Measurements from ENCODE around the gene SKIL.

Gene SKIL

DNA sequence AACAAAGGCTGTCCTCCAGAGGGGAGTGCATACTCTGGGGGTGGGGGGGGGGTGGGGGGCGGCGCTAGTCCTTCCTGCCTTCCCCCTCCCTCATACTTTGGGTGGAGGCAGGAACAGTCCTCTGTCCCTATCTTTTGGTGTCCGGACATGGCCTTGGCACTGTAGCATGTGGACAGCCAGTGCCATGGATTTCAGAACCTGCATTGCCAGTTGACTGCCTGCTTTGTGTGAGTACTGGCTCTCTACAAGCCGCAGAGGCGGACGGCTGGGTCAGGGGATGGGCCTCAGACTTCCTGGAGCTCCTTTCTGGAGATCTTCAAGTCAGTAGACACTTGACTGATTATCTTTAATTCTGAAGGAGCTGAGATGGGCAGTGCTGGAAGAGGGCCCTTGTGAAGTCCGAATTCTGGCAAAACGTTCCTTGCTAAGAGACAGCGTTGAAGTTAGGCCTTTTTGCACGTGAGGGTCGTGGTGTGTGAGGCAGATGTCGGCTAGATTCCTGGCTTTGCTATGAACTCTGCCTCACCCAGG is 63.7 kb downstream of the SKIL start:
- no peak overlapping the region for H3K27ac ChIP-seq
- TF ChIP-seq ZFX (IDR thresholded peaks at IDR 0.05), result no peak
- TF ChIP-seq, protein P1, sequence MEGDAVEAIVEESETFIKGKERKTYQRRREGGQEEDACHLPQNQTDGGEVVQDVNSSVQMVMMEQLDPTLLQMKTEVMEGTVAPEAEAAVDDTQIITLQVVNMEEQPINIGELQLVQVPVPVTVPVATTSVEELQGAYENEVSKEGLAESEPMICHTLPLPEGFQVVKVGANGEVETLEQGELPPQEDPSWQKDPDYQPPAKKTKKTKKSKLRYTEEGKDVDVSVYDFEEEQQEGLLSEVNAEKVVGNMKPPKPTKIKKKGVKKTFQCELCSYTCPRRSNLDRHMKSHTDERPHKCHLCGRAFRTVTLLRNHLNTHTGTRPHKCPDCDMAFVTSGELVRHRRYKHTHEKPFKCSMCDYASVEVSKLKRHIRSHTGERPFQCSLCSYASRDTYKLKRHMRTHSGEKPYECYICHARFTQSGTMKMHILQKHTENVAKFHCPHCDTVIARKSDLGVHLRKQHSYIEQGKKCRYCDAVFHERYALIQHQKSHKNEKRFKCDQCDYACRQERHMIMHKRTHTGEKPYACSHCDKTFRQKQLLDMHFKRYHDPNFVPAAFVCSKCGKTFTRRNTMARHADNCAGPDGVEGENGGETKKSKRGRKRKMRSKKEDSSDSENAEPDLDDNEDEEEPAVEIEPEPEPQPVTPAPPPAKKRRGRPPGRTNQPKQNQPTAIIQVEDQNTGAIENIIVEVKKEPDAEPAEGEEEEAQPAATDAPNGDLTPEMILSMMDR (conservative IDR thresholded peaks at IDR 0.05), result no peak

DNA sequence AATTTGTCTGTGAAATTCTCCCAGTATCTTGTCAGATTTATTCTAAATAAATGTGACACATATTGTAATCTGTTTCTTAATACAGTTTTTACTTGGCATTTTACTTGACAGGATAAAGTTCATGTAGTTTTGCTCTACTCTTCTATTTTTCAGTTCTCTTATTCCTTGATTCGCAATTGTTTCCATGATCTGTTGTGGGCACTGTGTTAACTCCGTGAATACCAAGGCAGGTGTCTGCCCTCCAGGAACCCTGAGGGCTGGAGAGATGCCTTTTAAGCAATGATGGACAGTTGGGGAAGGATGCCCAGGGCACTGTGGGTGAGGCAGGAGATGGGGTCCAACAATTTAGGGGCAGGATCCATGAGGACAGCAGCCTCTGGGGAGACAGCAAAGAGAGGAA is 64.2 kb downstream of the SKIL start:
- no peak overlapping the region for H3K27ac ChIP-seq
- TF ChIP-seq, protein P1 (conservative IDR thresholded peaks at IDR 0.05), result no peak
- no peak for TF ChIP-seq ZFX (IDR thresholded peaks at IDR 0.05)

GRCh38 chr3:170423001-170423615 is 65.6 kb downstream of the SKIL start:
- no peak for TF ChIP-seq ZFX (IDR thresholded peaks at IDR 0.05)
- TF ChIP-seq, protein P1 (conservative IDR thresholded peaks at IDR 0.05), result no peak
- no peak overlapping the region for H3K27ac ChIP-seq

DNA sequence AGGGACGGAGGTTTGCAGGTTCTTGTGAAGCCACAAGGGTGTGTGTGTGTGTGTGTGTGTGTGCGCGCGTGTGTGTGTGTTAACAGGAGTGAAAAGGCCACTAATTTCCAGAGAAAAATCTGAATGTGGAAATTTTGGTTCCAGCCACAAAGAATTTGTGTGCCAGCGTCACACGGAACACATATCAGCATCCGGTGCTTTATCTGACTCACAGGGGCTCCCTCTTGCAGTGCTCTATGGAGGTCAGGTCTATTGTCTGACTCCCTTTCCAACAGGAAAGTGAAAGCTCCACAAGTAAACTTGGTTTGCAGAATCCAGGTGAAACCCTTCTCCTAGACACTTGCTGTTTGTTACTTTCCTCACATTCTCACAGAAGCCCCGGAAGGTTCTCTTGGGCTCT is 67.4 kb downstream of the SKIL start:
- TF ChIP-seq, protein P1 (conservative IDR thresholded peaks at IDR 0.05), result no peak
- no peak for TF ChIP-seq ZFX (IDR thresholded peaks at IDR 0.05)
- H3K27ac ChIP-seq, result no peak overlapping the region

DNA sequence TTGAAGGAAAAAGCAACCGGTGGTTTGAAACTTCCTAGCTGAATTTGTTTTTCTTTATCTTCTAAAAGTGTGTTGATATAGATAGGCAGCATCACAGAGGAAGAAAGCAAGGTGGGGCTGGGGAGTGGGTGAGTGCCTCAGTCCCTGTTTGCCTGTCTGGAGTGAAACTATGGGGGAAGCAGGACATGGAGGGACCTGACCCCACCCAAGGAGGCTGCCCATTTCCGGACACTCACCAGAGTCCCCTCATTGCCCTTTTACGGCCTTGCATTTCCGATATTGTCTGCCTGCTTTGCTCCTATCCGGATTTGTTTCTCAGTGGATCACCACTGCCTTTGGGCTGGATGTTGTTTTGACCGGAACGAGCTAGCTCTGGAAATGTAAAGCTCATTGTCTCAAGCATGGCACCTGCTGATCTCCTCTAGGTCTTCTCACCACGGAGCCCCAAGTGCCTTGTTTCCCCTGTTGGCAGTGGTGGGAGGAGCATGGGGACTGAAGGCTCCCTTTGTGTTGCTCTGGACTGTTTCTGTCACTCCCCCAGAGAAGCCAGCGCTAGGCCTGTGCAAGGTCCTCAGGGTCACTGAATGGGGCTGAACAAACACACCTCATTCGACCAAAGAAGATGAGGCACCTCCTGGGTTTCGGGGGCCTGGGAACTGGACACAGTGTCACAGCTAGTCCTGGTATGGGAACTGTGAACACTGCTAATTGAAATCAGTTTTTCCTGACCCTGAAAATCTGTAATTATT is 68.2 kb downstream of the SKIL start:
- H3K27ac ChIP-seq, result no peak overlapping the region
- TF ChIP-seq, protein P1 (conservative IDR thresholded peaks at IDR 0.05), result no peak
- TF ChIP-seq ZFX (IDR thresholded peaks at IDR 0.05), result no peak

- no peak for TF ChIP-seq ZFX (IDR thresholded peaks at IDR 0.05)
- TF ChIP-seq, protein P1 (conservative IDR thresholded peaks at IDR 0.05), result no peak
- no peak overlapping the region for H3K27ac ChIP-seq
Measured at GRCh38 chr3:170426240-170426797, 68.8 kb downstream of the SKIL start.

GRCh38 chr3:170428095-170428494 is 70.6 kb downstream of the SKIL start:
- no peak overlapping the region for H3K27ac ChIP-seq
- TF ChIP-seq, protein P1 (conservative IDR thresholded peaks at IDR 0.05), result no peak
- no peak for TF ChIP-seq ZFX (IDR thresholded peaks at IDR 0.05)

Measured in C4-2B (cell line).